Stomach (tissue), 4 donors: Measurements from ENCODE around the gene SPINK5.

Source experiments
- POLR2A ChIP-seq, 4 donors: fragments of 450-650 bp; IDR thresholded peaks; one replicate each; pipeline ENCODE4 v1.6.1; 2016; ENCODE audit warnings: antibody characterized with exemption in 4 of 4, control low read depth in 2 of 4, mild to moderate bottlenecking in 1 of 4, moderate library complexity in 1 of 4
- POLR2AphosphoS5 ChIP-seq, 3 donors: sonication (generic); formaldehyde crosslinking; IDR thresholded peaks; one replicate each; pipeline ENCODE4 v1.6.1; 2016; ENCODE audit warnings: antibody characterized with exemption in 3 of 3
- TF ChIP-seq, protein P1 (sequence below), 7 experiments: fragments of 450-650 bp in 4 of 7; fragments of 200-600 bp in 3 of 7; sonication (generic) in 3 of 7; IDR thresholded peaks; one replicate each; pipeline ENCODE4 v1.5.1; 2016 to 2019; ENCODE audit warnings: antibody characterized with exemption in 7 of 7, control low read depth in 2 of 7, mild to moderate bottlenecking in 1 of 7

DNA sequence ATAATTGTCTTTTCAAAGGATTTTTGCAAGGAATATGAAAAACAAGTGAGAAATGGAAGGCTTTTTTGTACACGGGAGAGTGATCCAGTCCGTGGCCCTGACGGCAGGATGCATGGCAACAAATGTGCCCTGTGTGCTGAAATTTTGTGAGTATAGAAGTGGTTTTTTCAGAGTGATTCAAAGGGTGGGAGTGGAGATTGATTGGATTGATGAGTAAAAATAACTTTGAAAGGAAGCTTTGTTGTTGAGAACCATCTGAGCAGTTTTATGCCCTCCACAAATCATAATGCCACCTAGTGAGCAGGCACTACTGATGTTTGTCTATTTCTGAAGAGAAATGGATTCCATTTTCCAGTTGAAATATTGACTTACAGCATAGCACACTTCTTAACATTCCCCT lies 30.6 kb downstream of the SPINK5 start:
- TF ChIP-seq, protein P1, sequence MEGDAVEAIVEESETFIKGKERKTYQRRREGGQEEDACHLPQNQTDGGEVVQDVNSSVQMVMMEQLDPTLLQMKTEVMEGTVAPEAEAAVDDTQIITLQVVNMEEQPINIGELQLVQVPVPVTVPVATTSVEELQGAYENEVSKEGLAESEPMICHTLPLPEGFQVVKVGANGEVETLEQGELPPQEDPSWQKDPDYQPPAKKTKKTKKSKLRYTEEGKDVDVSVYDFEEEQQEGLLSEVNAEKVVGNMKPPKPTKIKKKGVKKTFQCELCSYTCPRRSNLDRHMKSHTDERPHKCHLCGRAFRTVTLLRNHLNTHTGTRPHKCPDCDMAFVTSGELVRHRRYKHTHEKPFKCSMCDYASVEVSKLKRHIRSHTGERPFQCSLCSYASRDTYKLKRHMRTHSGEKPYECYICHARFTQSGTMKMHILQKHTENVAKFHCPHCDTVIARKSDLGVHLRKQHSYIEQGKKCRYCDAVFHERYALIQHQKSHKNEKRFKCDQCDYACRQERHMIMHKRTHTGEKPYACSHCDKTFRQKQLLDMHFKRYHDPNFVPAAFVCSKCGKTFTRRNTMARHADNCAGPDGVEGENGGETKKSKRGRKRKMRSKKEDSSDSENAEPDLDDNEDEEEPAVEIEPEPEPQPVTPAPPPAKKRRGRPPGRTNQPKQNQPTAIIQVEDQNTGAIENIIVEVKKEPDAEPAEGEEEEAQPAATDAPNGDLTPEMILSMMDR (IDR thresholded peaks at IDR 0.05): no peak
- TF ChIP-seq POLR2A (IDR thresholded peaks at IDR 0.05): no peak
- no peak for TF ChIP-seq POLR2AphosphoS5 (IDR thresholded peaks at IDR 0.05)
